Coronary artery (tissue), 2 donors: ENCODE results near the gene RAB43.

ENCODE experiments used
- DNase-seq: peaks from one replicate; pipeline ENCODE4 v3.0.0-alpha.2; 2017; ENCODE audit warnings: low spot score
- H3K27ac ChIP-seq, 2 donors: fragments of 200-600 bp; sonication (generic); one replicate each; pipeline ENCODE4 v1.5.1; 2016 to 2019
- H3K4me3 ChIP-seq: fragments of 200-600 bp; sonication (generic); 2 replicates; pipeline ENCODE4 v1.5.1; 2016; ENCODE audit warnings: mild to moderate bottlenecking, moderate library complexity
- TF ChIP-seq, protein P1 (sequence below): fragments of 200-600 bp; sonication (generic); IDR thresholded peaks from one replicate; pipeline ENCODE4 v1.5.1; 2019; ENCODE audit warnings: antibody characterized with exemption

Gene RAB43

DNA sequence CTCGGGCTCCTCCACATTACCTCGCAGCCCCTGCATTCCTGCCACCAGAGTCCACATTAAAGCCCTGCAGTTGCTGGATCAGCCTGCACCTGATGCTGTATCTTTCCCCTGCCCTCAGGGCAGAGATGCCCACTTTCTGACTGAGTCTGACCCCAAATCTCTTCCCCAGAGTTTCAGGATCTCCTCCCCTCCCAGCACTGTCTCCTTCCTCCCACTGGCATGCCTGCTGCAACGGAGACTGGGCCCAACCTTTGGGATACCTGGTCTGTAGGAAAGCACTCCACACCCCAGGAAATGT is 81.6 kb downstream of the RAB43 start:
- no peak for DNase-seq
- no peak overlapping the region for H3K4me3 ChIP-seq

DNA sequence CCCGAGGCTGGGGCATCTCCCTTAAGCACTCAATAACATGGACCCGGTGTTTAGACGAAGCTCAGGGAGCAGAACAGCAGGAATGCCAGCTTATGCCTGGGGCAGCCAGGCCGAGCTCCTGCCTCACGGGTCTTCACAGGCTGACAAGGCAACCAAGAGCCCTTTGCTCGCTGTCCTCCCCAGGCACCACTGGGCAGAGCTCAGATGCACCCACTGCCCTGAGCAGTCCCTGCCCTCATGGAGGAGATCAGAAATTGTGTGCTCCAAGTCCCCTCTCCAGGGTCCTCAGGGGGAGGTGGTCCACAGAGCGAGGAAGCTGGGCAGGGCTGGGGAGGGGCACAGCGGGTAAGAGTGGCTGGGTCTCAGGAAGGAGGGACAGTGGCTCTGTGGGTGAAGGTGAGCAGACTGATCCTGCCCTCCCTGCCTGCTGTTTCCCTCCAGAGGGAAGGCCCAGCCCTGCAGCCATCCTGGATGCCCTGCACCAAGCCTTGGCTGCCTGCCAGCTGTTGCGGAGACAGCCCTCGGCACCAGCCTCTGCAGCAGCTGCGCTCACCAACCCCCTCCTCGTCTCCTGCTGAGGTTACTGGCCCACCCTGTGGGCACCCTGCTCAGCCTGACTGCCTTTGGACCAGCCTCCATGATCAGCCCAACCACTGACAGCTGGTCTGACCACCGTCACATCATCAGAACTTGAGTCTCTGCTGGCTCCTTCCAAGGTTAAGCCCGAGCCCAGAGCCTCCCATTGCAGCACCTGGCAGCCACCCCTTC is 82.1 kb downstream of the RAB43 start:
- no peak for DNase-seq

More for the DNA sequence above, 81.6 kb downstream of the RAB43 start:
- no peak overlapping the region for H3K27ac ChIP-seq
- TF ChIP-seq, protein P1, sequence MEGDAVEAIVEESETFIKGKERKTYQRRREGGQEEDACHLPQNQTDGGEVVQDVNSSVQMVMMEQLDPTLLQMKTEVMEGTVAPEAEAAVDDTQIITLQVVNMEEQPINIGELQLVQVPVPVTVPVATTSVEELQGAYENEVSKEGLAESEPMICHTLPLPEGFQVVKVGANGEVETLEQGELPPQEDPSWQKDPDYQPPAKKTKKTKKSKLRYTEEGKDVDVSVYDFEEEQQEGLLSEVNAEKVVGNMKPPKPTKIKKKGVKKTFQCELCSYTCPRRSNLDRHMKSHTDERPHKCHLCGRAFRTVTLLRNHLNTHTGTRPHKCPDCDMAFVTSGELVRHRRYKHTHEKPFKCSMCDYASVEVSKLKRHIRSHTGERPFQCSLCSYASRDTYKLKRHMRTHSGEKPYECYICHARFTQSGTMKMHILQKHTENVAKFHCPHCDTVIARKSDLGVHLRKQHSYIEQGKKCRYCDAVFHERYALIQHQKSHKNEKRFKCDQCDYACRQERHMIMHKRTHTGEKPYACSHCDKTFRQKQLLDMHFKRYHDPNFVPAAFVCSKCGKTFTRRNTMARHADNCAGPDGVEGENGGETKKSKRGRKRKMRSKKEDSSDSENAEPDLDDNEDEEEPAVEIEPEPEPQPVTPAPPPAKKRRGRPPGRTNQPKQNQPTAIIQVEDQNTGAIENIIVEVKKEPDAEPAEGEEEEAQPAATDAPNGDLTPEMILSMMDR: no peak

DNA sequence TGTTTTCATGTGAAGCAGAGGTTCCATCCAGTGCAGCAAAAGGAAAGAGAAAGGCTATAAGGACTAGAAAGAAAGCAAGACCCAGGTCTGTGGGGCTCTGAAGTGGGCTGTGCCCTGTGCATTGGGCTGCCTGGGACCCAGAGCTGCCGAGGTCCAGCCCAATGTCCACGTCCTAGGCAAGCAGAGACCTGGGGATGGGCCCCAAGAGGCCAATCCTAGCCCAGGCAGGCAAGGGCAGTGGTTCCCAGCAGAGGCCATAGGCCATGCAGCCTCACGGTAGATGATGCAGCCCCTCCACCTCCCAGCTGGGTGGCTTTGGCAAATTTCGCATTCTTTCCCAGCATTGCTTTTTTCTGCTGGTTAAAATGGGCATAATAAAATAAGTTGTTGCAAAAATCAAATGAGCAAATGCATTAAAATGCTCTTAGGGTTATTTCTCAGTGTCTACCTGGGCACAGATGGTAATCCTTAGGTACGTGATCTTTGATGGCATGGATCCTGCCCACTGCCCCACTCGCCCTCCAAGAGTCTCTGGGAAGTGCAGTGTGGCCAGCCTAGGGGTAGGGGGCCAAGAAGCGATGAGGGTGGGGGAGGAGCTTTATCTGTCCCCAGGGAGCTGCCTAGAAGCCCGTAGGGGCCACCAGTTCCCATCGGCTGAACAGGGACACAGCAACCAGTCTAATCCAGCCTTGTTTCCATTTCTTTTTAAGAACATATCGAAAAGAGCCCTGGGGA is 83.3 kb downstream of the RAB43 start:
- TF ChIP-seq, protein P1: no peak
- DNase-seq: no peak

More for the DNA sequence above, 82.1 kb downstream of the RAB43 start:
- Histone ChIP-seq H3K27ac (no peak overlapping the region), H3K4me3 (no peak overlapping the region)
- TF ChIP-seq, protein P1: no peak

More for the DNA sequence above, 83.3 kb downstream of the RAB43 start:
- Histone ChIP-seq H3K4me3 (no peak overlapping the region), H3K27ac (no peak overlapping the region)
